Frontal cortex (tissue), 4 donors: ENCODE measurements around the gene CTNND2. TPM values are rescaled to one million over a fixed set of nuclear protein-coding genes. Genes with fewer than 3 reads are reported as not detected.
A peak's percentile ranks its signal among the peaks of the same experiment; 100 is the strongest.

Experiments used
- DNase-seq, 2 donors: peaks; one replicate each; pipeline ENCODE4 v3.0.0; 2012; ENCODE audit warnings: low spot score in 2 of 2
- FAIRE-seq: peaks from 2 replicates; lab custom pipeline; 2012; peaks lifted over from hg19 to GRCh38; lab: Jason Lieb, UNC
- total RNA-seq: library from RNA; depleted of rRNA; stranded (reverse); fragments of >200 nt; gene quantifications from one replicate; pipeline ENCODE4 v1.2.3, GENCODE V29; 2014
- donor health status: control.
- donor health status: control.
- donor health status: control.

CTNND2 gene
- total RNA-seq, 1 donor from 2014 or later, result 74.2 TPM

DNA sequence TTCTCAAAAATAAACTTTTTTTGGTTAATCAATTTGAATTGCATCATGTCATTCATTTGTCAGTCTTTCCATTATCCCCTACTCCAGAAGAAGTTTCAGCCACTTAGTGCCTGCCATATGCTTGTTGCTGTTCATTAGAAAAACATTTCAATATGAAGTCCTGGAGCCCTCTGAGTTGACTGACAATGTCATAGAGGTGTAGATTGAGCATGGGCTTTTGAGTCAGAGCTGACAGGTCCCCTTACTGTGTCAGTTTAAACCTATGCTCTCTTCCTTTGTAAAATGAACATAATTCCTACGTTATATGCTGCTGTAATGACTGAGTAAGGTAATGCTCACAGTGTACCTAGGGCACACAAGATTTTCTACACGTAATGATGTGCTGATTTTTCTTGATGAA is 114.0 kb downstream of the CTNND2 start:
- FAIRE-seq (no peak), DNase-seq (no peak)

- FAIRE-seq (no peak), DNase-seq (no peak)
Observed at GRCh38 chr5:11785771-11786352, 118.4 kb downstream of the CTNND2 start.

GRCh38 chr5:11780641-11781345 is 123.5 kb downstream of the CTNND2 start:
- DNase-seq (no peak), FAIRE-seq (no peak)

- DNase-seq (no peak), FAIRE-seq (no peak)
Observed at GRCh38 chr5:11777096-11777495, 127.2 kb downstream of the CTNND2 start.

DNA sequence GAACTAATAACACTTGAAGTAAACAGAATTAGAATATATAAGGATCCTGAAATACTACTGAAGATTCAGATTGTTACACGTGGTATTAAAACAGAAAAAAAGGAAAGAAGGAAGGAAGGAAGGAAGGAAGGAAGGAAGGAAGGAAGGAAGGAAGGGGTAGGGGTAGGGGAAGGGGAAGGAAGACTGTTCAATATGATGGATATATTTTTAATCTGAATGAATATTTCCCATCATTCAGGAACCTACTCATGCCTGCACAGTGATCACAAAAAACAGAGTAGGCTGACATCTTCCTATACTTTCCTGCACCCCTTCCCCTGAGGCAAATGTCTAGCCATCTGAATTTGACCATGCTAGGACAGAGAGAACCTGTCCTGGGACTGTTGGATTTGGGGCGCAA is 133.9 kb downstream of the CTNND2 start:
- DNase-seq, result no peak
- no peak for FAIRE-seq

DNA sequence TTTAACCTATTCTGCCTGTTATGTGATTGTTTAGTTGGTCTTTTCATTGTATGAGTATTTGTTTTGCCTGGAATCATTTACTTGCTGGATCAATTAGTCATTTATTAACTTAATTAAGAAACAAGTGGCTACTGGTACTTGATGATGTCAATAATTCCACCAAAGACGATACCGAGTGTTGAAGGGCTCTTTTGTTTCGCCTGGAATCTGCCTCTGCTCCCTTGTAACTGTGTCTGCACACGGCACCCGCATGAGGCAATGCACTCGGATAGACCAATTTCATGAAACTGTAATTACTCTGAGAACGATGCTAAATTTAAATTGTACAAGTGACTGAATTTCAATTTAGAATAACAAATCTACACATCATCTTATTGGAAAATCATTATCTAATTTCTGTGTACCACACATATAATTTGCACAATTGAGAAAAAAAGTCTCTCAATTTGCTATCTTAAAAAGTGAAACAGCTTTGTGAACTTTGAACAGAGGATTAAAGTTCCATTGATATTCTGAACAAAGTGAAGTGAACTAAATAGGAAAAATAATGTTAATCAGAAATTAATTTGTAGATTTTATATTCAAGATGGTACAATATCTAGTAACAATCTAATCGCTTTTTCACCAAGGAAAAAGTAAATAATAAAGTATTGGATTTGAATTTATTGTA is 143.2 kb downstream of the CTNND2 start:
- DNase-seq, result no peak
- FAIRE-seq, result peak; percentile 91

DNA sequence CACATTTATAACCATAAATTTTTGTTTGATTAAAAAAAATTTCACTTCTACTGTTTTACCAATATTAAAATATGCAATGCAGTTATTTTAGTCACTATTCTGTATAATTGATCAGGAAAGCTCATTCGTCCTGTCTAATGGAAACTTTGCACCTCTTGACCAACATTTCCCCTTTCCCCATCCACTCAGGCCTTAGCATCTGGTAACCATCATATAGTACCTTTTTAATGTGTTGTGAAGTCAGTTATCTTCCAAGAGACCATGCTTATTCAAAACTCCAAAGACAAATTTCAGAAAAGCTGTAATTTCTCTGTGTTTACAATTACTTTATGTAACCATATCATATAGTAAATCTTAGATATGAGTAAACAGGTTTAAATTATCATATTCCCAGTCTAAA is 145.9 kb downstream of the CTNND2 start:
- FAIRE-seq, result no peak
- DNase-seq, result no peak

- DNase-seq (no peak), FAIRE-seq (no peak)
Observed at GRCh38 chr5:11757661-11758060, 146.6 kb downstream of the CTNND2 start.

DNA sequence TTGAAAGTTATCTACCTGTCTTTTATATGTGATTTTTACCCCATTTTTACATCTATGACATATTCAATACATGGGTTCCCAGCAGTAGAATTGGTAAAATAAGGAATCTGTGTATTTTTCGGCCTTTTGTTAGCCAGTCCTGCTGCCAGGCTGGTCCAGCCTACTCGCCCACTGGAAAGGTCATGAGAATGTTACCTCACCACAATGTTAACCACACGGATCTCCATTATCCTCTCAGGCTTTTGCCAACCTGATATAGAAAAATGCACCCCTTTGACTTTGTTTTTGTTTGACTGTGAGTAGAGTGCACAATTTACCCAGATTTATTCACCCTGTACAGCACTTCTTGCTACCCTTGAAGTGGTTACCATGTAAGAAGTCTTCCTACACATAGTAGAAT is 167.2 kb downstream of the CTNND2 start:
- DNase-seq (no peak), FAIRE-seq (no peak)

DNA sequence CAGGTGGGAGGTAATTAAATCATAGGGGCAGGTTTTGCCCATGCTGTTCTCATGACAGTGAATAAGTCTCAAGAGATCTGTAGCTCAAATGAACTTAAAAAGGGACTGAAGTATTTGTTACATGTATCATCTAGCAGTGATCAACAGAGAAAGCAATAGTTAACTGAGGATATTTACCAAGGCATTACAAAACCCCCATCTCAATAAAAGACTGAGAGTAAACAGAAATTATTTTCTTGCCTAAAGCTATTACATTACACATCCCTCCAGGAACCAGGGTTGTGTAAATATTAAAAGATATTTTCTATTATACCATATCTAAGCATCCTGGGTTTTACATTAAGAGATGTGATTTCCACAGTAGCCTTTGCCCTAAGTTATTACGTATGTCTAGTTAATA is 169.9 kb downstream of the CTNND2 start:
- FAIRE-seq (no peak), DNase-seq (no peak)

DNA sequence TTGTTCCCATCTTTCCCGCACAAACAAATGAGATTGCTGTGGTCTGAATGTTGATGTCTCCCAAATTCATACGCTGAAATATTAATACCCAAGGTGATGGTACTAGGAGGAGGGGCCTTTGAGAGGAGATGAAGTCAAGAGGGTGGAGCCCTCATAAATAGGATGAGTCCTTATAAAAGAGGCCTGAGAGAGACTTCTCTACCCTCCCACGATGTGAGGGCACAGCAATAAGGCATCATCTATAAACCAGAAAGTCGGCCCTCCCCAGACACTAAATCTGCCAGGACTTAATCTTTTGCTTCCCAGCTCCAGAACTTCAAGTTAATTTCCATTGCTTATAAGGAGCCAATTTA is 170.4 kb downstream of the CTNND2 start:
- FAIRE-seq, result no peak
- no peak for DNase-seq

GRCh38 chr5:11733185-11733839 is 170.9 kb downstream of the CTNND2 start:
- DNase-seq (no peak), FAIRE-seq (no peak)

DNA sequence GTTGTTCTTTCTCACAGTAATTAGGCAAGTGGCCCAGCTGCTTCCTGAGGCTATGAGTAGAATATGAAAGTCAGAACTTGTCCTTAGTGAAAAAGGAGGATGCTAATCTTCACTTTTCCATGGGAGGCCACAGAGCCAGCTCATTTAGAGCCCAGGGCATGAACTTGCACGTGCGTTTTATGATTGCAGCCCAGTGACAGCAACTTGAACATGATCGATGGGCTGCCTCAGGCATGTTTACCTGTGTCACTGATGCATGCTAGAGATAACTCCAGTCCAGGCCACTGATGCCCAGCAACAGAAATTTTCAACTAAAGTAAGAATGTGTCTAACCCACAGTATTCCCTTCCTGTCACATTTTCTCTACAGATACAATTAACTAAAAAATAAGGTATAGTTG is 179.3 kb downstream of the CTNND2 start:
- no peak for FAIRE-seq
- no peak for DNase-seq

DNA sequence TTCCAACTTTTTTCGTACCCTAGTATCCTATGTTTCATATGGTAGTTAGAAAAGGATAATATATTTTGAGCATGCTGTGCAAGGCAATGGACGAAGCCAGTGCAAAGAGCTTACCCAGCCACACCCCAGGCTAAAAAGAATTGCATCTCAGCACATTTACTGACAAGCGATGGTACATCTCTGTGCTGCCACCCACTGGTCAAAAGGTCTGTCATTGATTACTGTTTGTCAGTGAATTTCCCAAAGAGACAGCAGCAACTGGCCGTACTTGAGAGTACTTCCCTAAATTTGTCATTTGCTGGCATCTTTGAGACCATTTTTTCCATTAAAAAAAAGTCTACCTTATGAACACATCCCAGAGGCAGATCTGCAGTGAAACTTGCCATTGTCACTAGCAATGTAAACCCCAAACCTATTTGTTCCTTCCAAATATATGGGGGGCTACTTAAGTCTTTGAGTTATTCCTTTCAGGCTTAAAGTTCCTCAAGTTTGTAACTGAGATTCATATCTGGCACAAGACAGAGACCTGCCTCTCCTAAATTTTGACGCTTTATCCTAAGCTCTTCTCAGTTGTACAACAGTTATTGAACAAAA is 184.3 kb downstream of the CTNND2 start:
- no peak for FAIRE-seq

DNA sequence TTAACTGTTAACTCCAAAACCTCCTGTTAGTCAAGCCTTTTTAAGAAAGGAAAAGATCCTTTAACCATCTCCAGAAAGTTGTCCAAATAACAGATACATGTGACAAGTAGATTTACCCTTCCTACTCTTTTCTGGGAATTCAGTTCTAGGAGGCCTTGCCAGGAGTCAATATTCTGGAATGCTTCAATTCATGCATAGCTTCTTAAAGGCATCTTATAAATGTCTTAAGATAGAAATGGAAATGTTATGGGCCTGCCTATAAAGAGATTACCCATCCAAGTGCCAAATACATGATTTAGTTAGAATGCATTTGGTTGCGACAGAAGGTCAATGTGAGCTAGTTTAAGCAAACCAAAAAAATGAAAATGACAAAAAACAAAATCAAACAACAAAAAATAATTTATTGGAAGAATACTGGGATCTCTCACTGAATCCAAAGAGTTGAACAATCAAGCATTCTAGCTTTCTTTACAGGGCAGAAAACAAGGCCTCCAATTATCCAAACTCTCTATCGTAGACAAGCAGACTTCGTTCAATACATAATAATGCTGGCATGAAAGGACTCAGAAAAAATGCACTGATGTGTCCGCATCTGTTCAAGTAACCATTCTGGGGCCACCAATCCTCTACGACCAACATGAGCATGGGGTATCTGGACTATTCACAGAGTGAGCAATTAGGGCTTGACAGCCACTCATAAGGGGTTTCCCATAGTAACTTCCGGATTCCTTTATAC is 188.6 kb downstream of the CTNND2 start:
- FAIRE-seq (no peak), DNase-seq (no peak)

More for the DNA sequence above, 184.3 kb downstream of the CTNND2 start:
- DNase-seq, result peak in 1 of 2 donors; percentile 3

DNA sequence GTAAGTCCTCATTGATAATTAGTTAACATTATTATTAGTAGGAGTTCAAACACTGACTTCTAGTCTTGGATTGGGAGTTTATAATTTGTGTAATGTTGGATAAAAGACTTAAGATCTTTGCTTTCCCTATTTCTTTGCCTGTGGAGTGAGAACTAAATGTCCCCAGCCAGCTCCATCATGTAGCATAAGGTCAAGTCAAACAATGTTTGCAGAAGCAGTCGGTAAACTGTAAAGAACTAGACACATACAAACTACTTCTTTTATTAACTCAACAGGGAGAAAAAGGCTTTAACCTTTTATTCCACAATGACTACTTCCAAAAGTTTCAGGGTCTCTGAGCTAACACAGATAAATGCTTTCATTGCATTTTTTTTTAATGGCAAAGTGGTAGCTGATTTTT is 192.3 kb downstream of the CTNND2 start:
- FAIRE-seq, result no peak
- DNase-seq, result no peak

DNA sequence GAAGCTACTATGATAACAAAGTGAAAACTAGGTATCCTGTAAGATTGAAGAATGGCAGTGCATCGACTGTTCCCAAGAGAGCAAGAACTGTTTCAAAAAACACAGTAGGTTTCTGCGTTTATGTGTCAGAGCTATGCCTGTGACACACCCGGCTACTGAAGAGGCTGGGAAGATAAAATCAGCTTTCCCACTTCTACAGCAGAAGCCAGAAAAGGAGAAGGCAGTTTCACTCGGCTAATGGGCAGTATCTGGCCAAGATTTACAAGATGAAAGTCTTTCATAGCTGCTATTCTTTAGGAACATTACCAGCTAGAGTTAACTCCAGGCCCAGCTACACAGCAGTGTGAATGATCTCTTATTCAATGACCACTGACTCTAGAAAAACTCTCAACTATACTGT is 195.2 kb downstream of the CTNND2 start:
- FAIRE-seq, result no peak
- no peak for DNase-seq

DNA sequence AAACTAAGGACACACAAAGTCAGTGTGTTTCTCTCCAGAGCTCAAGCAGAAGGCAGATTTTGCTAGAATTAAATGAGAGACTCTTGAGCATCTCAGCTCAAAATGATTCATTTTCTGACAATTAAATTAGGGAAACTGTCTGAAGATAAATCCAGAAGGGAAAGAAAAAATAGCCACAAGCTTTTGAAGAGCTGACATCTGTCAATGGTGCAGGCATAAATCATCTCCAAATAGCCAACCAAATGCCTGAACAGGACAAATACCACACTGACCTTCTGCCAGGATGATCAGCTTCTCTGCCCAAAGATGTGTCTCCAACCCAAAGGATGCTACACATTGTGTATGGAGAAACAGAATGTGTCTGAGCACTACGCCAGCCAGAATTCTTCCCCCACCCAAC is 199.3 kb downstream of the CTNND2 start:
- DNase-seq (no peak), FAIRE-seq (no peak)

DNA sequence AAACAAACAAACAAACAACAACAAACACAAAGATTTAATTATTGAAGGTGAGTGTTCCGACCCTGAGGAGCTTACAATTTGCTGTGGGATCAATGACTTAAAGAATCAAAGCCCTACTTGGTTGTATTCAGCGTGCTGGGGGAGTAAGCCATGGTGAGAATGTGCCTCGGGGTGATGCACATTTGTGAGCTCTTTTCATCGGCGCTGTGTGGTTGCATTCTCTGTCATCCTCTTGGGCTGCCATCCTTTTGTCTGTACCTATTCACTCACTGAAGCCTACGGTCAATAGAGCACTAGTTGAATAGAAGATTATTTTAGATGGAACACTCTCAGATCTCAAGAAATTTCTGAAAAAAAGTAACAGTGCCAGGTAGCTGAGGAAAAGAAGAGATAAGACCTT is 203.9 kb downstream of the CTNND2 start:
- no peak for DNase-seq
- no peak for FAIRE-seq

- FAIRE-seq (no peak), DNase-seq (no peak)
Observed at GRCh38 chr5:11692636-11693035, 211.6 kb downstream of the CTNND2 start.
